Measurements from ENCODE around the gene LDLRAD1.

DNA sequence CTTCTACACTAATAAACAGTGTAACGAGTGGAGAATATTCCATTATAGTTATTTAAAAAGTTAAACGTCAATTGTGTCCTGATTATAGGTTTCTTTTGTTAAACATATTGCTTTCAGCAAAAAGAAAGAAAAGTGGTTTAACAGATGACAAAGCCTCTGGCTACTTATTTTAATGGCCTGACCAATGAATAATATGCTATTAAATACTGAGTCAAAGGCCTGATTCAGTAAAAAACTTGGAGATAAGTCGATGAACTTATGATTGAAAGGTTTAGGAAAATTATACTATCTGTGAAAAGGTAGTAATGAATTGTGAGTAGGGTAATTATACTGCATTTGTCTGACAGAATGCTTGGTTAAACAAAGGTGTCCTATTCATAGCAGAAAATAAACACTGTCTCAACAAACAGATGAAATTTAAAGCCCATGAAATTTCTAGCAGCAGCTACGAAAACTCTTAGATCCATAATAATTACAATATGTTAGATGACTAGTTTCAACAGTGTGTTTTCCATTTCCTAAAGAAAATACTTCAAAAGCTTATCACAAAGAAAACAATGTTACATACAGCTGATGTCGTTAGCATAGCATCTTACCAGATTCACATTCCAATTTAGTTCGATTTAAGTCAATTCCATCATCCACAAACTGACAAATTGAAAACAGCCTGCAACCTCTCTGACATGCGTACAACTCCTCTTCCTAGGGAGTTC is 28.8 kb upstream of the LDLRAD1 start:
- TF ChIP-seq EZH2 (IDR thresholded peaks at IDR 0.05; ENCODE audit: borderline replicate concordance, insufficient read depth, low read length, poor library complexity, severe bottlenecking) (no peak), POLR2AphosphoS5 (IDR thresholded peaks at IDR 0.05) (no peak), RAD21 (conservative IDR thresholded peaks at IDR 0.05) (no peak), EP300 (conservative IDR thresholded peaks at IDR 0.05; ENCODE audit: poor library complexity, severe bottlenecking) (no peak), TAF1 (IDR thresholded peaks at IDR 0.05; ENCODE audit: low read depth) (no peak), MXI1 (conservative IDR thresholded peaks at IDR 0.05; ENCODE audit: poor library complexity, severe bottlenecking) (no peak)
- TF ChIP-seq, protein P1, sequence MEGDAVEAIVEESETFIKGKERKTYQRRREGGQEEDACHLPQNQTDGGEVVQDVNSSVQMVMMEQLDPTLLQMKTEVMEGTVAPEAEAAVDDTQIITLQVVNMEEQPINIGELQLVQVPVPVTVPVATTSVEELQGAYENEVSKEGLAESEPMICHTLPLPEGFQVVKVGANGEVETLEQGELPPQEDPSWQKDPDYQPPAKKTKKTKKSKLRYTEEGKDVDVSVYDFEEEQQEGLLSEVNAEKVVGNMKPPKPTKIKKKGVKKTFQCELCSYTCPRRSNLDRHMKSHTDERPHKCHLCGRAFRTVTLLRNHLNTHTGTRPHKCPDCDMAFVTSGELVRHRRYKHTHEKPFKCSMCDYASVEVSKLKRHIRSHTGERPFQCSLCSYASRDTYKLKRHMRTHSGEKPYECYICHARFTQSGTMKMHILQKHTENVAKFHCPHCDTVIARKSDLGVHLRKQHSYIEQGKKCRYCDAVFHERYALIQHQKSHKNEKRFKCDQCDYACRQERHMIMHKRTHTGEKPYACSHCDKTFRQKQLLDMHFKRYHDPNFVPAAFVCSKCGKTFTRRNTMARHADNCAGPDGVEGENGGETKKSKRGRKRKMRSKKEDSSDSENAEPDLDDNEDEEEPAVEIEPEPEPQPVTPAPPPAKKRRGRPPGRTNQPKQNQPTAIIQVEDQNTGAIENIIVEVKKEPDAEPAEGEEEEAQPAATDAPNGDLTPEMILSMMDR (IDR thresholded peaks at IDR 0.05; ENCODE audit: poor library complexity, severe bottlenecking) = no peak
- TF ChIP-seq, protein P2, sequence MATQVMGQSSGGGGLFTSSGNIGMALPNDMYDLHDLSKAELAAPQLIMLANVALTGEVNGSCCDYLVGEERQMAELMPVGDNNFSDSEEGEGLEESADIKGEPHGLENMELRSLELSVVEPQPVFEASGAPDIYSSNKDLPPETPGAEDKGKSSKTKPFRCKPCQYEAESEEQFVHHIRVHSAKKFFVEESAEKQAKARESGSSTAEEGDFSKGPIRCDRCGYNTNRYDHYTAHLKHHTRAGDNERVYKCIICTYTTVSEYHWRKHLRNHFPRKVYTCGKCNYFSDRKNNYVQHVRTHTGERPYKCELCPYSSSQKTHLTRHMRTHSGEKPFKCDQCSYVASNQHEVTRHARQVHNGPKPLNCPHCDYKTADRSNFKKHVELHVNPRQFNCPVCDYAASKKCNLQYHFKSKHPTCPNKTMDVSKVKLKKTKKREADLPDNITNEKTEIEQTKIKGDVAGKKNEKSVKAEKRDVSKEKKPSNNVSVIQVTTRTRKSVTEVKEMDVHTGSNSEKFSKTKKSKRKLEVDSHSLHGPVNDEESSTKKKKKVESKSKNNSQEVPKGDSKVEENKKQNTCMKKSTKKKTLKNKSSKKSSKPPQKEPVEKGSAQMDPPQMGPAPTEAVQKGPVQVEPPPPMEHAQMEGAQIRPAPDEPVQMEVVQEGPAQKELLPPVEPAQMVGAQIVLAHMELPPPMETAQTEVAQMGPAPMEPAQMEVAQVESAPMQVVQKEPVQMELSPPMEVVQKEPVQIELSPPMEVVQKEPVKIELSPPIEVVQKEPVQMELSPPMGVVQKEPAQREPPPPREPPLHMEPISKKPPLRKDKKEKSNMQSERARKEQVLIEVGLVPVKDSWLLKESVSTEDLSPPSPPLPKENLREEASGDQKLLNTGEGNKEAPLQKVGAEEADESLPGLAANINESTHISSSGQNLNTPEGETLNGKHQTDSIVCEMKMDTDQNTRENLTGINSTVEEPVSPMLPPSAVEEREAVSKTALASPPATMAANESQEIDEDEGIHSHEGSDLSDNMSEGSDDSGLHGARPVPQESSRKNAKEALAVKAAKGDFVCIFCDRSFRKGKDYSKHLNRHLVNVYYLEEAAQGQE (IDR thresholded peaks at IDR 0.05; ENCODE audit: borderline replicate concordance) = no peak

Measured in neural cell (in vitro differentiated cells).